Nephron progenitor cell (in vitro differentiated cells): ENCODE data around the gene KDM6B.
"Not testable (repeated sequence)": the region's sequence is repeated elsewhere in the genome, so short reads cannot be mapped to it uniquely, and the experiment has no call there.

Source experiments
- DNase-seq: peaks from one replicate; pipeline ENCODE4 v3.0.0; 2021
- H3K27ac Mint-ChIP-seq: 2 replicates; pipeline ENCODE4 v1.8.0; 2021; ENCODE audit warnings: mild to moderate bottlenecking, moderate library complexity, mixed read lengths
- H3K27me3 Mint-ChIP-seq: 2 replicates; pipeline ENCODE4 v1.8.0; 2021; ENCODE audit warnings: mild to moderate bottlenecking, low read depth, mixed read lengths; ENCODE audit not compliant: poor library complexity
- H3K36me3 Mint-ChIP-seq: 2 replicates; pipeline ENCODE4 v1.8.0; 2021; ENCODE audit warnings: low read depth, mixed read lengths
- H3K4me1 Mint-ChIP-seq: 2 replicates; pipeline ENCODE4 v1.8.0; 2021; ENCODE audit warnings: mixed read lengths
- H3K4me3 Mint-ChIP-seq: 2 replicates; pipeline ENCODE4 v1.8.0; 2021; ENCODE audit warnings: mild to moderate bottlenecking, moderate library complexity, mixed read lengths
- H3K9me3 Mint-ChIP-seq: 2 replicates; pipeline ENCODE4 v1.8.0; 2021; ENCODE audit warnings: mild to moderate bottlenecking, moderate library complexity, mixed read lengths
- CTCF ChIP-seq: fragments of 200-600 bp; sonication (generic); IDR thresholded peaks from 2 replicates; pipeline ENCODE4 v1.5.0; 2021; ENCODE audit warnings: antibody characterized with exemption

KDM6B gene

GRCh38 chr17:7858522-7858810 lies 24.4 kb downstream of the KDM6B start:
- Mint-ChIP-seq H3K9me3 (no peaks in the 10 kb centered on the region), H3K27ac (peak overlapping the region; percentile 37), H3K27me3 (peaks cover 5% of the 10 kb centered on the region), H3K4me3 (no peak overlapping the region), H3K4me1 (peaks cover 10% of the 10 kb centered on the region), H3K36me3 (peaks cover 13% of the 10 kb centered on the region)
- peak; percentile 70 for DNase-seq
- peak; percentile 53 for TF ChIP-seq CTCF

DNA sequence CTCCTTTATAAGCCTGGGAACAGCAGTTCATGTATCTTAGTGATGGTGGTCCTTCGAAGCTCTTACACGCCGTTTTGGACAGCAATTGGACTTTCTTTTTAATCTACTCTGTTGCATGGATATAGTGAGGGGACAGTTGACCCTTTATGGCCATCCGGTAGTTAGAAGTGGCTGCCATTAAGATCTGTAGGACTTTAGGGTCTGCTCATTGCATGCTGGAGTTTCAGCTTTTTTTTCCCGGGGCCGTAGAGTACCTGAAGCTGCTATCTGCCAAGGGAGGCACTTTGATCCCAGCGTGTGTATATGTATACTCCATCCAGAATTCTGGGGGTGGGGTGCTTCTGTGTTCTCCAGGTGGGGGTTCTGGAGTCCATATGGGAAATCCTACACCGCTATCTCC lies 25.0 kb downstream of the KDM6B start:
- H3K27ac Mint-ChIP-seq, result peak overlapping the region; percentile 37
- peaks cover 10% of the 10 kb centered on the region for H3K4me1 Mint-ChIP-seq
- H3K9me3 Mint-ChIP-seq, result no peaks in the 10 kb centered on the region
- peaks cover under 1% of the 10 kb centered on the region for H3K27me3 Mint-ChIP-seq
- peaks cover 8% of the 10 kb centered on the region for H3K36me3 Mint-ChIP-seq
- TF ChIP-seq CTCF, result no peak
- no peak overlapping the region for H3K4me3 Mint-ChIP-seq
- DNase-seq, result no peak

DNA sequence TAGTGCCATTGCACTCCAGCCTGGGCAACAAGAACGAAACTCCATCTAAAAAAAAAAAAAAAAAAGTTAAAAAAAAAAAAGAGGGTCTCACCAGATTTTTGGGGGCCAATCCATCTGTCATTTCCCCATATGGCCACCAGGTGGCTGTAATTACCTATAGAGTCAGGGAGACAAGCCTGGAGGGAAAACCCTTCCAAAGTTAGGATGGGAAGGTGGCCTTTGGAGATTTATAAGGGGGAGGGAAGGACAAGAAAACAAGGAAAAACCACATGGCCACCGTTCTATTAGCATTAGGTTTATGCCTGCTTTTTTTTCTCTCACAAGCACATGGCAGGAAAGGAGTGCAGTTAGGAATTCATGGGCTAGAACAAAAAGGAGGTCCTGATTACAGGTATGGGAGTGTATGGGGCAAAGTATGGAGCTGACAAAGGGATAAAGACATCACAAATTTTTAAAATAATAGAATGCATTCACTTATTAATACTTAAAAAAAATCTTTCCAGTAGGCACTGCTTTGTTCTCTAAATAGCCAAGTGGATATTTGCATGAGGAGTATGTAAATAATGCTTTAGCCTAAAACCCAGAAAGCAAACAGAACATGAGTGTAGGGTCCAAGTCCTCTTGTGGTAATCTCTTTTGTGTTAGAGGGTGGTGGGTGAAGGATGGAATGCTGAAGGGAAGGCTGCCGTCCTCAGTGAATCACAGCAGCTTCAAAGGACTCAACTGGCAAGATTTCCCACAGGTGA lies 28.8 kb downstream of the KDM6B start:
- H3K27me3 Mint-ChIP-seq, result peaks cover under 1% of the 10 kb centered on the region
- DNase-seq, result peak; percentile 63
- TF ChIP-seq CTCF, result peak; percentile 72
- H3K9me3 Mint-ChIP-seq, result peaks cover 11% of the 10 kb centered on the region
- peaks cover 36% of the 10 kb centered on the region for H3K36me3 Mint-ChIP-seq
- peak overlapping the region; percentile 7 for H3K27ac Mint-ChIP-seq
- H3K4me3 Mint-ChIP-seq, result no peak overlapping the region
- H3K4me1 Mint-ChIP-seq, result peaks cover 15% of the 10 kb centered on the region

DNA sequence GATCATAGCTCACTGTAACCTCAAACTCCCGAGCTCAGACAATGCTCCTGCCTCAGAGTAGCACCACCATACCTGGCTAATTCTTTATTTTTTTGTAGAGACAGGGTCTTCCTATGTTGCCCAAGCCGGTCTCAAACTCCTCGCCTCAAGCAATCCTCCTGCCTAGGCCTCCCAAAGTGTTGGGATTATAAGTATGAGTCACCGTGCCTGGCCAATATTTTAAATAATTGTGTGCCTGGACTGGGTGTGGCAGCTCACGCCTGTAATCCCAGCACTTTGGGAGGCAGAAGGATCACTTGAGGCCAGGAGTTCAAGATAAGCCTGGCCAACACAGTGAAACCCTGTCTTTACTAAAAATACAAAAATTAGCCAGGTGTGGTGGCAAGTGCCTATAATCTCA lies 30.4 kb downstream of the KDM6B start:
- H3K27me3 Mint-ChIP-seq, H3K27ac Mint-ChIP-seq, DNase-seq, H3K4me3 Mint-ChIP-seq: not testable (repeated sequence)
- H3K9me3 Mint-ChIP-seq, result peaks cover 11% of the 10 kb centered on the region
- H3K4me1 Mint-ChIP-seq, result peaks cover 24% of the 10 kb centered on the region
- H3K36me3 Mint-ChIP-seq, result peaks cover 37% of the 10 kb centered on the region

DNA sequence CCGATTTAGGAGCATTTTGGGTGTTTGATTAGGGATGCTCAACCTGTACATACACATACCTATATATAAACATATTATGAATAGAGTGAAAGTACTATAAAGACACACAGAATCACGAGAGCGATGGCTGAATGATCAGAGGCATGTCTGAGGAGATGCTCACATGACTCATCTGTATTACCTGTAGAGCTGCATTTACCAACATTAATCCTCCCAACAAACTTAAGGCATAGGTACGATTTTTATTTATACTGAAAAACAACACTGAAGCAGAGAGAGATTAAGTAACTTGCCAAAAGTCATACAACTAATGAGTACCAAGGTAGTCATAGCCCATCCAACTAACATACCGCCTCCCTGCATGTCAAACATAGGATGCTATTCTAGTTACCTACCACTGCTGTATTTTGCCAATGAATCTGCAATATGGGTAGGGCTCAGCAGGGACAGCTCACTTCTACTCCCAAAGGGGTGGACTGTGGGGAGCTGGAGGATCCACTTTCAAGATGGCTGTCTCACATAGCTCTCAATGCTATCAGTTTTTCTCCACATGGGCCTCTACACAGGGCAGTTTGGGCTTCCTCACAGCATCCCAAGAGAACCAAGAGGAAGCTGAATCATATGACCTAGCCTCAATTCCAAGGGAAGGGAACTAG lies 31.1 kb downstream of the KDM6B start:
- Mint-ChIP-seq H3K36me3 (peaks cover 33% of the 10 kb centered on the region), H3K4me3 (no peak overlapping the region), H3K9me3 (peaks cover 11% of the 10 kb centered on the region), H3K27me3 (peaks cover 4% of the 10 kb centered on the region), H3K4me1 (peaks cover 30% of the 10 kb centered on the region), H3K27ac (no peak overlapping the region)
- TF ChIP-seq CTCF, result no peak
- no peak for DNase-seq

GRCh38 chr17:7867881-7868329 lies 33.9 kb downstream of the KDM6B start:
- Mint-ChIP-seq H3K27me3 (peaks cover 4% of the 10 kb centered on the region), H3K27ac (peak overlapping the region; percentile 83), H3K4me1 (peaks cover 31% of the 10 kb centered on the region), H3K36me3 (peaks cover 46% of the 10 kb centered on the region), H3K4me3 (peak overlapping the region; percentile 7), H3K9me3 (peaks cover 11% of the 10 kb centered on the region)
- DNase-seq, result no peak
- TF ChIP-seq CTCF, result no peak
